Gastrocnemius medialis (tissue), 4 donors: Measurements from ENCODE around the gene TCF7L2.

Source experiments
- POLR2A ChIP-seq, 2 donors: fragments of 450-650 bp; IDR thresholded peaks; one replicate each; pipeline ENCODE4 v1.6.1; 2017; ENCODE audit warnings: antibody characterized with exemption in 2 of 2, mild to moderate bottlenecking in 2 of 2, moderate library complexity in 2 of 2
- TF ChIP-seq, protein P1 (sequence below), 5 experiments: fragments of 450-650 bp in 3 of 5; fragments of 200-600 bp in 2 of 5; sonication (generic) in 2 of 5; IDR thresholded peaks in 4 of 5; conservative IDR thresholded peaks in 1 of 5; 1 replicate in 4 of 5; 2 replicates in 1 of 5; pipeline ENCODE4 v1.5.1; 2016 to 2019; ENCODE audit warnings: antibody characterized with exemption in 5 of 5, mild to moderate bottlenecking in 3 of 5, moderate library complexity in 3 of 5

DNA sequence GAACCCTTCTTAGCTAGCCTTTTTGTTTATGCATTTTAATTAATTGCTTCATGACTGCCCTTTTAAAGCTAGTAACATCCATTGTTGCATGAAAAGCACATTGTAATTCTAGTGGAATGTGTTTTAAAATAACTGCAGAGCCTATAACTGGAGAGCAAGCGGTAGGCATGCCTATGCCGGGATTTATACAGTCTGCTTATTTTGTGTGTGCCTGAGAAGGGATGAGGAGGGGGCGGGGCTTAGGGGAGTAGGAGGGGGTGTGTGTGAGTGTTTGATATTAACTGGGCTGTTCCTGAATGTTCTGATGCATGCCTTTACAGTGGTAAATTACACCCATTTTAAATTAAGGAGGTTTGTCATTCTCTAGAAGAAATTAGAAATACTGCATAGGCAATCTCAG is 208.1 kb downstream of the TCF7L2 start:
- TF ChIP-seq POLR2A (IDR thresholded peaks at IDR 0.05) = no peak
- TF ChIP-seq, protein P1, sequence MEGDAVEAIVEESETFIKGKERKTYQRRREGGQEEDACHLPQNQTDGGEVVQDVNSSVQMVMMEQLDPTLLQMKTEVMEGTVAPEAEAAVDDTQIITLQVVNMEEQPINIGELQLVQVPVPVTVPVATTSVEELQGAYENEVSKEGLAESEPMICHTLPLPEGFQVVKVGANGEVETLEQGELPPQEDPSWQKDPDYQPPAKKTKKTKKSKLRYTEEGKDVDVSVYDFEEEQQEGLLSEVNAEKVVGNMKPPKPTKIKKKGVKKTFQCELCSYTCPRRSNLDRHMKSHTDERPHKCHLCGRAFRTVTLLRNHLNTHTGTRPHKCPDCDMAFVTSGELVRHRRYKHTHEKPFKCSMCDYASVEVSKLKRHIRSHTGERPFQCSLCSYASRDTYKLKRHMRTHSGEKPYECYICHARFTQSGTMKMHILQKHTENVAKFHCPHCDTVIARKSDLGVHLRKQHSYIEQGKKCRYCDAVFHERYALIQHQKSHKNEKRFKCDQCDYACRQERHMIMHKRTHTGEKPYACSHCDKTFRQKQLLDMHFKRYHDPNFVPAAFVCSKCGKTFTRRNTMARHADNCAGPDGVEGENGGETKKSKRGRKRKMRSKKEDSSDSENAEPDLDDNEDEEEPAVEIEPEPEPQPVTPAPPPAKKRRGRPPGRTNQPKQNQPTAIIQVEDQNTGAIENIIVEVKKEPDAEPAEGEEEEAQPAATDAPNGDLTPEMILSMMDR (IDR thresholded peaks at IDR 0.05 in 4 of 5, conservative IDR thresholded peaks at IDR 0.05 in 1 of 5) = no peak
